Measurements from ENCODE around the gene MYO5A. TPM values are rescaled to one million over a fixed set of nuclear protein-coding genes. Genes with fewer than 3 reads are reported as not detected.
"Not testable (repeated sequence)": the region's sequence is repeated elsewhere in the genome, so short reads cannot be mapped to it uniquely, and the experiment has no call there.

Gene MYO5A
- total and polyA plus RNA-seq, 3 donors from 2014 or later, result 11.7 to 35.5 (median 24.3) TPM

- 48 to 74% methylated on average over 9 to 13 of the region's 13 CpGs for WGBS, 2 donors
- H3K4me3 ChIP-seq, result no peak overlapping the region
- intact Hi-C loops (cut with DNase I; ENCODE audit: low total_unique reads), result no loop called here
- H3K9me3 ChIP-seq, result no peaks in the 10 kb centered on the region
- H3K27me3 ChIP-seq, result no peaks in the 10 kb centered on the region
- H3K27ac ChIP-seq, result peak overlapping the region; percentile 51 to 66
- H3K4me1 ChIP-seq, result peaks cover 29% of the 10 kb centered on the region
- DNase-seq, result peak; percentile 63
- H3K36me3 ChIP-seq (ENCODE audit: low read depth, missing control alignments), result no peaks in the 10 kb centered on the region
- TF ChIP-seq POLR2A (IDR thresholded peaks at IDR 0.05), result no peak
- TF ChIP-seq CTCF (IDR thresholded peaks at IDR 0.05), result no peak
Measured at GRCh38 chr15:52288051-52288942, 240.4 kb downstream of the MYO5A start.

- H3K27me3 ChIP-seq, result no peaks in the 10 kb centered on the region
- DNase-seq, result no peak
- peaks cover 38% of the 10 kb centered on the region for H3K4me1 ChIP-seq
- no peaks in the 10 kb centered on the region for H3K36me3 ChIP-seq (ENCODE audit: low read depth, missing control alignments)
- 71 to 75% methylated on average over 7 of the region's 7 CpGs for WGBS, 2 donors
- H3K27ac ChIP-seq, result no peak overlapping the region
- H3K9me3 ChIP-seq, result no peaks in the 10 kb centered on the region
- H3K4me3 ChIP-seq, result no peak overlapping the region
- no peak for TF ChIP-seq CTCF (IDR thresholded peaks at IDR 0.05)
- TF ChIP-seq POLR2A (IDR thresholded peaks at IDR 0.05), result no peak
- intact Hi-C loops (cut with DNase I; ENCODE audit: low total_unique reads), result no loop called here
Measured at GRCh38 chr15:52287114-52287513, 241.6 kb downstream of the MYO5A start.

- H3K36me3 ChIP-seq (ENCODE audit: low read depth, missing control alignments); DNase-seq; H3K27me3 ChIP-seq; H3K27ac ChIP-seq; H3K9me3 ChIP-seq; intact Hi-C loops (cut with DNase I; ENCODE audit: low total_unique reads): not testable (repeated sequence)
- H3K4me3 ChIP-seq, result peak overlapping the region in 1 of 2 donors; percentile 12
- peaks cover 38% of the 10 kb centered on the region for H3K4me1 ChIP-seq
- WGBS, 2 donors, result 79% methylated on average over 16 of the region's 34 CpGs; no CpG with 5 or more reads in 1 of the 2 donors
Measured at GRCh38 chr15:52285941-52286340, 242.7 kb downstream of the MYO5A start.

DNA sequence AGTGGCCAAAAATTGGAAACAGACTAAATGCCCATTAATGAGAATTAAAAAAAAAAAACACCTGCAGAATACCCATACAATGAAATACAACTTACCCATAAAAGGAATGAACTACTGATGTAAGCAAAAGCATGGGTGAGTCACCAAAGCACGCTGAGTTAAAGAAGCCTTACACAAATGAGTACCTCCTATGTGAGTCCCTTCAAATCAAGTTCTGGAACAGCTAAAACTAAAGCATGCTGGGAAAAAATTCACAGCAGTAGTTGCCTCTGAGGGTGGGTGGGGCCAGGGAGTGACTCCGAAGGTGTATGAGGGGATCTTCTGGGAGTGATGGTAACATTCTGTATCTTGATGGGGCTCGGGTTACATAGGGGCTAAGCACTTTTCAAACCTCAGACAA, 244.5 kb downstream of the MYO5A start:
- H3K4me1 ChIP-seq, result peaks cover 30% of the 10 kb centered on the region
- intact Hi-C loops (cut with DNase I; ENCODE audit: low total_unique reads), result no loop called here
- H3K9me3 ChIP-seq, result no peaks in the 10 kb centered on the region
- no peak overlapping the region for H3K4me3 ChIP-seq
- H3K27ac ChIP-seq, result no peak overlapping the region
- TF ChIP-seq CTCF (IDR thresholded peaks at IDR 0.05) (no peak), POLR2A (IDR thresholded peaks at IDR 0.05) (no peak)
- H3K27me3 ChIP-seq, result no peaks in the 10 kb centered on the region
- H3K36me3 ChIP-seq (ENCODE audit: low read depth, missing control alignments), result no peaks in the 10 kb centered on the region
- WGBS, 2 donors, result 75 to 89% methylated on average over 3 of the region's 3 CpGs
- no peak for DNase-seq

DNA sequence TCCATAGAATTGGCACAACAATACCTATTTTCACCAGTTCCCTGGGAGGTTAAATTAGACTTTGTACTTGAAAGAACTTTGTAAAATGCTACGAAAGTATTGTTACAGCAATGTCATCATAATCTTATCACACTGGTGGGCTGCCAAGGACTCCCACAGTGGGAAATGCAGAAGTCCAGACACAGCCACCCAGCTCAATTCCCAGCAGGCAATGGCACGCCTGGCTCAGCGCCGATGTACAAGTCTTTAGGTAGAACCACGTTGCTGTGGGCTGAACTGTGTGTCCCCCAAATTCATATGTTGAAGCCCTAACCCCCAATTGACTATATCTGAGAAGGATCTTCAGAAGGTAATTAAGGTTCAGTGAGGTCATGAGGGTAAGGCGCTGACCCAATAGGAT, 245.4 kb downstream of the MYO5A start:
- 64 to 72% methylated on average over 6 of the region's 6 CpGs for WGBS, 2 donors
- Histone ChIP-seq H3K27me3 (no peaks in the 10 kb centered on the region), H3K27ac (peak overlapping the region; percentile 60 to 69), H3K9me3 (no peaks in the 10 kb centered on the region), H3K4me3 (no peak overlapping the region), H3K4me1 (peaks cover 23% of the 10 kb centered on the region), H3K36me3 (ENCODE audit: low read depth, missing control alignments) (no peaks in the 10 kb centered on the region)
- DNase-seq, result peak; percentile 90
- TF ChIP-seq POLR2A (IDR thresholded peaks at IDR 0.05), result no peak
- TF ChIP-seq CTCF (IDR thresholded peaks at IDR 0.05), result no peak
- intact Hi-C loops (cut with DNase I; ENCODE audit: low total_unique reads), result no loop called here
